Stimulated activated CD4-positive, alpha-beta T cell treated with anti-CD3 and anti-CD28 coated beads, Interleukin-2, amount 100 ng/mL, for 48 hours (primary cell): ENCODE measurements around the gene MIER1.

ENCODE experiments used
- DNase-seq, 2 donors: peaks; one replicate each; pipeline ENCODE4 v3.0.0-alpha.2; 2020

Gene MIER1

DNA sequence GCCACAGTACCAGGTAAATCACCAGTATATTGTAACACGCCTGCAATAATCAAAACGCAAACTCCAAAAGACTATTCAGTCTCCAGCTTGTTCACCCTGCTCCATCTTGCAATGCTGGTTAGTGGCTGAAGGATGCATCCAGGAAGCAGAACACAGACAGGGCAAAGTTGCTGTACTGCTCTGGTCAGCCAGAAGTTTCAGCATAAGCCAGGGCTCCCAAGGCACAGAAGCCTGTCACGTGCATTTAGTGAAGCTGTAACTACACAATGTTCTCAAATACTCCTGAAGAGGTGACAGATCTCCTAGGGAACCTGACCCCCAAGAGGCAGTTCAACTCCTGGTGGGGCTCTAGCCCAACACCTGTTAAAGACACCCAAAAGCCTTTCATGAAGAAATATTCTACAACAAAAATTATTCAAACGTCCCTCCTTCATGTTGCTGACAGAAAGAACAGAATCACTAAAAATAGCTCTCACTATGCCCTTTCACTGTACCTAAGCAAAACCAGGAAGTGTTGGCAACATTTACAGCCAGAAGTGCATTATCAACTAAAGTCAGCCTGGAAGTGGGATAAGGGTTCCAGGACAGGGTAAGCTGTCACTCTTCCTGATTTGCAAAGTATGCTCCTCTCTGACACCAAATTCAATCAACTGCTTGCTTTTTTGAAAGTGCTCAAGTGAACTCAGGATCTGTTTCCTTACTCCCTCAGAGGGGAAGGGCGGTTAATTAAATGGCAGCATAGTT, 77.1 kb downstream of the MIER1 start:
- no peak for DNase-seq

DNA sequence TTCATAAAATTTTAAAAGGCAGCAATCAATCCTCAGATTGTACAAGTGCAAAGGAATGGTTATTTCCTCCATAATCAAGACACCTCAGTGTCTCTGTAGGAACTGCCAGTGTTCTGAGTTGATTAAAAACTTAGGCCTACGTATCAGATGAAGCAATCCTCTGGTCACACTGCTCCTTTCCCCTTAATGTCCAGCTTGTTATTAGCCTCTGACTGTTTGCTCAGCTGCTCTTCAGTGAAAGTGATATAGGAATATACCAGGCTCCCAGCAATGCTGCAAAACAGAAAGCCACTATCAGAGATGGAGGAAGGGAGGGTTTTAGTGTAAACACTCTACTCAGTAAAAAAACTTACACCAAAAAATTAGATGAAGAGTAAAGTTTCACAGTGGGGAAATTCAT, 79.4 kb downstream of the MIER1 start:
- no peak for DNase-seq

DNA sequence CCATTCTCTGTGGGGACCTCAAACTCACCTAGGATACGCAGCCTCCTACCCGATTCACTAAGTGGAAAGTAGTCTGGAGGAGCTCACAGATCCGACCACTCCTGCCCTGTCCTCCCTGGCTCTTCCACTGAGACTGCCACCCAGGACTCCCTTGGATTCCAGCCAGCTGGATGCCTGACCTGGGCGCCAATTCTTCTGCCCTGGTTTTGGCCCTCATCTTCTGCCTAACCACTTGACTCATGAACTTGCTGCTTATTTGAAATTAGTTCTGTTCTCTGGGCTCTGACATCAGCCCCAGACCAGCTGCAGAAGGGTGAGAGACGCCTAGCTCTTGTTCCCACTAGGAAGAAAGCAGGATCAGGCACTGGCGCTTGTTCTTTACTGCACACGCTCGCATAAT, 80.3 kb downstream of the MIER1 start:
- no peak for DNase-seq

DNA sequence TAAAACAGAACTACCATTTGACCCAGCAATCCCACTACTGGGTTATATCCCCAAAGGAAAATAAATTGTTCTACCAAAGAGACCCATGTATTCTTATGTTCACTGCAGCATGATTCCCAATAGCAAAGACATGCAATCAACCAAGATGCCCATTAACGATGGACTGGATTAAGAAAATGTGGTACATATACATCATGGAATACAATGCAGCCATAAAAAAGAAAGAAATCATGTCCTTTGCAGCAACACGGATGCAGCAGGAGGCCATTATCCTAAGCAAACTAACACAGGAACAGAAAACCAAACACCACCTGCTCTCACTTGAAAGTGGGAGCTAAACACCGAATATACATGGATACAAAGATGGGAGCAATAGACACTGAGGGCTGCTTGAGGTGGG, 85.0 kb downstream of the MIER1 start:
- no peak for DNase-seq

DNA sequence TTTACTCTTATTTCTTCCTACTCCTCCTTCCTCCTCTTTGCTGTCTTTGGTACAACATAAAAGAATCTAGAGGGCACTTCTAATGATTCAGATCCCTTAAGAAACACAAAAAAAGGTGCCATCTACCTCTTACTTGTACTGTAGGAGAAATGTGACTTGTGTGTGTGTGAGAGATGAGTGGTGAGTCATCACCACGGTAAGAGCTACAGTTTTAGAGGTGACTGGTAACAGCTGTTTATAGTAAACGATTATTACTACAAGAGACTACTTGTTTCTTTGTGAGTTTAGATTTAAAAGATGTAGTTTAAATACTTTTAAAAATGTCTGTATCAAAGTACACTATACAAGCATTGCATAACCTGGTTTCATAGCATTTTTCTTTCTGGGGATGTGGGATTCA, 88.8 kb downstream of the MIER1 start:
- DNase-seq: no peak

DNA sequence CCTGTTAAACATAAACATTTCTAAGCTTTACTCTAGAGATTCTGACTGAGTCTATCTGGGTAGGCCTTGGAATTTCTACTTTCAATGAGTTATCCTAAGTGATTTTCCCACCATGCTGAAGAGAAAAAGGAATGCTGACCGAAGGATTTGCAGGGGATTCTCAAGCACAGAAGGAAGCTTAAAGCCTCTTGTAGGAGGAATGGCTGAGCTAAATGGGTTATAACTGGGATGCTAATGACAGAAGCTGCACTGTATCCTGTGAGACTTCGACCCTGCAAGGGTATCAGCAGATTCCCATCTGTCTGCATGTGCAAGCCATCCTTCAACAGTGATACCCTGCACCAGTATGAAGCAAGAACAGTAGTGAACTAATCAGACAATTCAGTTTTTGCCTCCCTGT, 93.8 kb downstream of the MIER1 start:
- no peak for DNase-seq

DNA sequence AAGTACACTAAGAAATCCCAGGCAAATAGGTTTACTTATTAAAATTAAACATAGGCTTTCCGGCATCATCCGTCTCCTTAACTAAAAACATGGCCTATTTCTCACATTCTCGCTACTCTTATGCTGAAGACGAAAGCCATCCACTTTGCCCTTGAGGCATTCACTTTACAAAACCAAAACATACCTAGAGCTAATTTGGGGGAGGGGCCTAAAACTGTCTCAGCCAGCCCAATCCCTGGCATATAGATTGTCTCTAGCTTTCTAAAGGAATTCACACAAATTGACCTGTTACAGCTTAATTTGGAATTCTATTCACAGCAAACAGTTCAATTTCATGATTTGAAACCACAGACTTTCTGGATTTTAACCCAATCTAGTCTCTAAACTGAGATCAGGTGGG, 94.3 kb downstream of the MIER1 start:
- no peak for DNase-seq

DNA sequence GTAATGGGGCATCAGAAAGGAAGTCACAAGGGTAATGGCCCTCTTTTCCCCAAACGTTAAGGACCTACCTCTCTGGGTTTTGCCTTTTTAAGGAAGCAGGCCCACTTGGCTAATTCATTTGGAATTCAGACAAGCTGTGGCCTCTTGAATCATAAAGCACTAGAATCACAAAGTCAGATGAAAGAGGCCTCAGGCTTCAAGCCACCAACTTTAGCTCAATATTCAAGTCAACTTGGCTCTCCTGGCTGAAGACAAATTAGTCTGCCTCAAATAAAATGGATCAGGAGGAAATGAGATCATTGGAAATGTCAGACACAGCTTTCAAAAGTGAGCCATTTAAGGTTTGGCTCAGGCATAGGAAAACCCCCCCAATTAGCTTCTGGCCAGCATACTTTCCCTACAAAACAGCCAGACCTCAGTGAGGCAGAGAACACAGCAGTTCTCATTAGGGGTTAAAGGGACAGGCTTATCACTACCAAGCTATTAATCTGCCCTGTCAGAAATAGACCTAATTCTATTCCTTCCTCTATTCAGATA, 94.9 kb downstream of the MIER1 start:
- DNase-seq: no peak

DNA sequence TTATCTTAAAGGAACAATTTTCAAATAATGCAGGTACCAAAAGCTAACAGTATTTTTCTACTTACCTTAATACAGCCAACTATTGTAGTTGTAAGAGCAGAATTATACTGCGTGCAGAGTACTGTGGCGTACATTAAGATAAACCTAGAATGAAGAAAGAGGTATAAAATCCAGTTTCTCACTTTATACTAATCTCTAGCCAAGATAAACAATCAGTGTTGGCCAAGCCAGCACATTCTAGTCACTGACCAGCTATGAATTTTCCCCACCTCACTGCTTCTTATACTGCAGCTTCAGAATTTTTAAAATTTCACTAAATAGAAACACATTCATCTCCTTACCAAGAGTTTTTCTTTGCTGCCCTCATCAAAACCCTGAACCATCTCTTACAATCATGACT, 95.5 kb downstream of the MIER1 start:
- no peak for DNase-seq

DNA sequence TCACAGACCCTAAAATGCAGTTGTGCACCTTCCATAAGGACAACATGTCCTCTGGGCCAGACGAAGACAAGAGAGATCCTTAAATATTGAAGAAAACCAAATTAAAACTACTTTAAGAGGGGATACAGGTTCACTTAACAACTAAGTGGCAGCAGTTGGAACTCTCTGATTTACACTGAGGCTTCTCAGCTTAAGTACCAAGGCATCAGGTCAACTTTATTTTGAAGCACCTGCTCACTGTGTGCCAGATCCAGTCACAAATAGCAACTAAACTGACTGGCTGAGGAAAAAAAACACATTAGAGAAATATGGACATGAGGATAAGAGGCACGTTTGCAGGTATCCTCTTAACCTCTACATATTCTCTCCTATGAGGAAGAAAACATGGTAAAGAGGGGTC, 96.0 kb downstream of the MIER1 start:
- no peak for DNase-seq

DNA sequence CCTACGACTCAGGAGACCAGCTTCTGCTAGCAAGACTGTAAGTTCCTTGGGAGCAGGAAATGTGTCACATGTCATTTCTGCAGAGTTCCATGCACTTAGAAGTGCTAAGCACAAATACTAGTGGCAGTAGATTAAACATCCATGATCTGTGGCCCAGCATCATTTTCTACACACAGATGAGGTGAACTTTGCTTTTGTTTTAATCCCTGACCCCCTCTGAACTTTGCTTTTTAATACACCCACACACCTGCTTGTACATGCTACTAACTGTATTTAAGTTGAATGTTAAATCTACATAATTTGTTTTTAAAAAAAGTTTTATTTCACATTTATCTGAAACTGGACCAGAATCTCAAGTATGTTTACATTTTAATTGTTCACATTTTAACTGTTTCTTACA, 104.7 kb downstream of the MIER1 start:
- DNase-seq: no peak

DNA sequence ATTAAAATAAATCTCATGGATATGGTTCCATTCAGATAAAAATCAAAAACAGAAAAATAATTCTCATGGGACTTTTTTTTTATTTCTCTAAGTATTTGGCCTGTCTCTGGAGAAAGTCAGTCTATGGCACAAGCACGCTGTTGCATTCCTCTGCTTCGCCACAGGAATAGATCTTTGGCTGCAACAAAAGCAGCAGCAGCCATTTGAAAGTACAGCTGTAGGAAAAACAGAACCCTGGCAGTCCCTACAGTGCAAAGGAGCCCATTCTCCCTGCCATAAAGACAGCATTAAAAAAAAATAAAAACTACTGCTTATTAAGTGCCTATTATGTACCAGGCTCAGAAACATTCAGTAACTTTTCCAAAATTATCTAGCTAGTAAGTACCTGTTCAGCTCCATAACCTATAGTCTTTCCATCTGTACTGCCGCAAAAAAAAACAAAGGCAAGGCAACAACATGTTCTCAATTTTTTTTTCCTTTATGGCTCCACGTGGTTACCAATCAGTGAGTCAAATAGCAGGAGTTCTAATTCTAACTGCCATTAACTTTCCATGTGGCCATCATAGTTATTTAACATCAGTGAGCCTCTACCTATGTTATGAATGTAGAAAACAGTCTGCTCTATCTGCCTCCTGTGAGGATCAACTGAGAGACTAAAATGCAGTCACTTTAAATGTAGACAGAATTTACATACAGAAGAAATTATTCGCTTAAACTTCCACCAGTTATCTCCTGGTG, 106.5 kb downstream of the MIER1 start:
- DNase-seq: no peak

DNA sequence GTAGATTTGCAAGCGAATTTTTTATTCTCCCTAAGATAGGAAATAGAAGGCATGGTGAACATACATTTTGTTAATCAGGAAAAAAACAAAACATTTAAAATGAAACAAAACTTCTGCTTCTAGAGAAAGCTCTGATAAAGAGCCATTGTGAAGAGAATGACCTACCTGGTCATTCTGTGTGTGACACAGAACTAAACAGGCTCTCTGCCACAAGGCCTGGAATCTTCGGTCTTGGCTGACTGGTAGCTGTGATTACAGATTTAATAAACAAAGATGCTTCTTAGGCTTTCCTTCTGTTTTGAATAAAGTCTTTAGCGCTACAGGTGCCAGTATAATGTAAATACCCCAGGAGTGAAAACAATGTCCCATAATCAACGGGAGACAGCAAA, 107.1 kb downstream of the MIER1 start:
- DNase-seq: no peak
